WI38 (cell line): ENCODE data around the gene CFAP97D1.
A peak's percentile ranks its signal among the peaks of the same experiment; 100 is the strongest.

Experiments used
- H3K4me3 ChIP-seq: 2 replicates; pipeline ENCODE4 v1.5.1; 2011; ENCODE audit warnings: low read depth, mild to moderate bottlenecking, control low read depth, low read length
- CTCF ChIP-seq: IDR thresholded peaks from 2 replicates; pipeline ENCODE4 v1.5.1; 2012; ENCODE audit warnings: low read depth, mild to moderate bottlenecking, control low read depth, low read length

CFAP97D1 gene

DNA sequence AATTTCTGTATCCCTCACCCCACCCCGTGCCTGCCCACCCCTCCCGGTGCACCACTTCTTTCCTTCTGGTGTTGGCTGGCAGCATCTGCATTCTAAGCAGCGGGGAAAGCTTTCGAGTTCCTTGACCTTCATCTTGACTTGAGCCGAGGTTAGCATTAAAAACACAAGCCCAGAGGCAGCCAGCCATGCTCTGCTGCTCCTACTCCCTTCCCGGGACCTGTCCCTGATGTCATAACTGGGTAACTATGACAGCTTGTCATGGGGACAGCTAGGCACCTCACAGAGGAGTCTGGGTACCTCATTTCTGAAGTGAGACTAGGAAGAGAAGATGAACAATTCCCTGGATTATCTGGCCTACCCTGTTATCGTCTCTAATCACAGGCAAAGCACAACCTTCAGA is at the start of gene CFAP97D1:
Gene CFAP97D1 (plus strand): TSS at position 301 of the 400 bp plus-strand sequence. CDS start 28 bp downstream, at position 329.
- no peak for TF ChIP-seq CTCF
- peak within 1 kb of the TSS; percentile 71 for H3K4me3 ChIP-seq

- no peak overlapping the region for H3K4me3 ChIP-seq
- TF ChIP-seq CTCF = no peak
These were observed 47.3 kb upstream of the CFAP97D1 start for GRCh38 chr17:43732958-43733357.

DNA sequence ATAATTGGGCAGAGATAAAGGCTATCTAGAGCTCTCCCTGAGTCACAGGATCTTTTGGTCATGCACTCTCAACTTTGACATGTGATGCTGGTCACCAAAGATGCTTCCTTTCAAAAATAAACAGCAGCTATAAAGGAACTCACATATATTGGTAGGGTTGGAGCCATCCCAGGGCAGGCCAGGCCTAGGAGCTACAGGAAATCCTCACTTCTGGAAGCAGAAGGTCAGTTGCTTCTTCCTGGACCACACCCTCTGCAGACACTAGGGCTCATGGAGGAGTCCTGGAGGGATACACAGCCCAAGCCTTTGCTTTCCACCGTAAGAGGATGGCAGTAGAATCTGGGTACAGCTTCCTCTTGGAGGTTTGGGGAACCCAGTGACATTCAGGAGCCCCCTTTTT is 46.3 kb upstream of the CFAP97D1 start:
- no peak for TF ChIP-seq CTCF
- no peak overlapping the region for H3K4me3 ChIP-seq

GRCh38 chr17:43734376-43734775 is 45.9 kb upstream of the CFAP97D1 start:
- TF ChIP-seq CTCF = no peak
- no peak overlapping the region for H3K4me3 ChIP-seq

- TF ChIP-seq CTCF = no peak
- no peak overlapping the region for H3K4me3 ChIP-seq
These were observed 43.8 kb upstream of the CFAP97D1 start for GRCh38 chr17:43736389-43736788.

GRCh38 chr17:43737722-43738121 is 42.5 kb upstream of the CFAP97D1 start:
- H3K4me3 ChIP-seq = no peak overlapping the region
- no peak for TF ChIP-seq CTCF

DNA sequence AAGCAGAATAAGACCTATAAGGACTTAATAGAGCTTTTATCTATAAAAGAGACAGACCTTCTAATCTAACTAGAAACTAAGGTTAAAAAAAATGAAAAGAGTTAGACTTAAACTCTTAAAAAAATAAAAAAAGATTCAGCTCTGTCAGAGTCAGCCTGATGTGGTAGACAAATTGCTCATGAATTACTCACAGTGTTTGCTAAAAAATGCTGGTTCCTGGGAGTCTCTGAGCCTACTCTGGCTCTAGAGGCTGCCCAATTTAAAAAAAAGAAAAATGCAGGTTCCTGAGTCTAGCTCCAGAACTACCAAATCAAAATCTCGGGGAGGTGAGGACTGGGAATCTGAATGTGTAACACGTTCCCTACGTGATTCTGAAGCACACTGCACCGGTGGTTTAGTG is 39.7 kb upstream of the CFAP97D1 start:
- no peak overlapping the region for H3K4me3 ChIP-seq
- TF ChIP-seq CTCF = no peak
